KMS-11 (cell line): ENCODE data around the gene DEFB123.

Experiments used
- H2AFZ ChIP-seq: fragments of 200-600 bp; sonication (generic); 2 replicates; pipeline ENCODE4 v1.6.1; 2016; ENCODE audit warnings: antibody characterized with exemption, mixed run types, low read depth
- H3K27ac ChIP-seq: fragments of 200-600 bp; sonication (generic); 2 replicates; pipeline ENCODE4 v1.6.1; 2016; ENCODE audit warnings: mild to moderate bottlenecking, mixed run types
- H3K27me3 ChIP-seq: fragments of 200-600 bp; sonication (generic); 2 replicates; pipeline ENCODE4 v1.6.1; 2017; ENCODE audit warnings: mild to moderate bottlenecking, low read depth, mixed run types, moderate library complexity; ENCODE audit not compliant: insufficient read depth
- H3K36me3 ChIP-seq: fragments of 200-600 bp; sonication (generic); 2 replicates; pipeline ENCODE4 v1.6.1; 2017; ENCODE audit warnings: mild to moderate bottlenecking, mixed run types; ENCODE audit not compliant: insufficient read depth
- H3K4me1 ChIP-seq: fragments of 200-600 bp; sonication (generic); 2 replicates; pipeline ENCODE4 v1.6.1; 2016; ENCODE audit warnings: mild to moderate bottlenecking, low read depth, mixed run types; ENCODE audit not compliant: poor library complexity, severe bottlenecking
- H3K4me2 ChIP-seq: fragments of 200-600 bp; sonication (generic); 2 replicates; pipeline ENCODE4 v1.7.0; 2016; ENCODE audit warnings: mild to moderate bottlenecking, mixed run types
- H3K4me3 ChIP-seq: fragments of 200-600 bp; sonication (generic); IDR thresholded peaks from 2 replicates; pipeline ENCODE4 v1.6.1; 2017; ENCODE audit warnings: low read depth, low read length, mixed read lengths; ENCODE audit not compliant: insufficient read depth
- H3K79me2 ChIP-seq: fragments of 200-600 bp; sonication (generic); 2 replicates; pipeline ENCODE4 v1.6.1; 2016; ENCODE audit warnings: low read depth, mixed run types; ENCODE audit not compliant: insufficient read depth
- H3K9ac ChIP-seq: fragments of 200-600 bp; sonication (generic); 2 replicates; pipeline ENCODE4 v1.6.1; 2016; ENCODE audit warnings: mild to moderate bottlenecking, mixed run types
- H4K20me1 ChIP-seq: fragments of 200-600 bp; sonication (generic); 2 replicates; pipeline ENCODE4 v1.6.1; 2016; ENCODE audit warnings: mild to moderate bottlenecking, mixed run types; ENCODE audit not compliant: insufficient read depth
- CTCF ChIP-seq: fragments of 200-600 bp; sonication (generic); conservative IDR thresholded peaks from 2 replicates; pipeline ENCODE4 v1.6.1; 2017; ENCODE audit warnings: low read depth, mild to moderate bottlenecking, antibody characterized with exemption, low read length, moderate library complexity, mixed read lengths

Gene DEFB123

GRCh38 chr20:31472395-31473330 lies 32.2 kb downstream of the DEFB123 start:
- Histone ChIP-seq H3K4me2 (no peak overlapping the region), H3K79me2 (no peaks in the 10 kb centered on the region), H3K9ac (no peak overlapping the region), H3K4me3 (no peak overlapping the region), H2AFZ (no peak overlapping the region), H4K20me1 (no peaks in the 10 kb centered on the region), H3K27ac (no peak overlapping the region), H3K27me3 (no peaks in the 10 kb centered on the region), H3K36me3 (no peaks in the 10 kb centered on the region), H3K4me1 (no peaks in the 10 kb centered on the region)
- no peak for TF ChIP-seq CTCF

- H3K27me3 ChIP-seq: no peaks in the 10 kb centered on the region
- H3K9ac ChIP-seq: no peak overlapping the region
- H2AFZ ChIP-seq: no peak overlapping the region
- H3K79me2 ChIP-seq: no peaks in the 10 kb centered on the region
- TF ChIP-seq CTCF: no peak
- H3K4me2 ChIP-seq: no peak overlapping the region
- no peak overlapping the region for H3K27ac ChIP-seq
- H4K20me1 ChIP-seq: no peaks in the 10 kb centered on the region
- H3K4me3 ChIP-seq: no peak overlapping the region
- H3K4me1 ChIP-seq: no peaks in the 10 kb centered on the region
- H3K36me3 ChIP-seq: no peaks in the 10 kb centered on the region
Observed at GRCh38 chr20:31473331-31474096, 33.1 kb downstream of the DEFB123 start.

- Histone ChIP-seq H4K20me1 (no peaks in the 10 kb centered on the region), H3K27ac (no peak overlapping the region), H3K9ac (no peak overlapping the region), H3K79me2 (no peaks in the 10 kb centered on the region), H2AFZ (no peak overlapping the region), H3K4me2 (no peak overlapping the region), H3K4me3 (no peak overlapping the region), H3K27me3 (no peaks in the 10 kb centered on the region), H3K36me3 (no peaks in the 10 kb centered on the region), H3K4me1 (no peaks in the 10 kb centered on the region)
- TF ChIP-seq CTCF: no peak
Observed at GRCh38 chr20:31474097-31474436, 33.6 kb downstream of the DEFB123 start.

GRCh38 chr20:31474758-31475427 lies 34.5 kb downstream of the DEFB123 start, which contains the start of the genes DEFB124 and REM1:
Gene DEFB124, minus strand, starts transcription at chr20:31475127. Its CDS starts 2,114 bp downstream, at chr20:31473013.
Gene REM1, plus strand, starts transcription at chr20:31475288. Its CDS starts 1,158 bp downstream, at chr20:31476446.
- H3K4me1 ChIP-seq: no peaks in the 10 kb centered on the region
- H3K27me3 ChIP-seq: no peaks in the 10 kb centered on the region
- H3K27ac ChIP-seq: no peak within 1 kb of the TSS
- H3K4me2 ChIP-seq: no peak within 1 kb of the TSS
- H3K4me3 ChIP-seq: no peak within 1 kb of the TSS
- TF ChIP-seq CTCF: no peak
- H3K79me2 ChIP-seq: no peaks in the 10 kb centered on the region
- H3K36me3 ChIP-seq: no peaks in the 10 kb centered on the region
- no peaks in the 10 kb centered on the region for H4K20me1 ChIP-seq
- no peak within 1 kb of the TSS for H3K9ac ChIP-seq
- no peak within 1 kb of the TSS for H2AFZ ChIP-seq
